Ovary (tissue), 10 donors: ENCODE measurements around the gene IFNA5. TPM values are rescaled to one million over a fixed set of nuclear protein-coding genes. Genes with fewer than 3 reads are reported as not detected.

Source experiments
- DNase-seq, 5 donors: peaks; one replicate each; pipeline ENCODE4 v3.0.0-alpha.2; 2019 to 2020
- H3K27ac ChIP-seq, 2 donors: fragments of 200-600 bp; one replicate each; pipeline versions ENCODE4 v1.5.1 to v1.8.0; 2019 to 2022
- H3K27me3 ChIP-seq: fragments of 200-600 bp; one replicate; pipeline ENCODE4 v1.8.0; 2022
- H3K36me3 ChIP-seq: fragments of 200-600 bp; sonication (generic); one replicate; pipeline ENCODE4 v1.5.1; 2019
- H3K4me1 ChIP-seq: one replicate; pipeline ENCODE4 v1.8.1; 2013; ENCODE audit warnings: mild to moderate bottlenecking, moderate library complexity; ENCODE audit not compliant: insufficient read depth
- H3K4me3 ChIP-seq: fragments of 200-600 bp; sonication (generic); one replicate; pipeline ENCODE4 v1.5.1; 2017
- H3K9me3 ChIP-seq, 2 donors: fragments of 200-600 bp in 1 of 2; sonication (generic) in 1 of 2; one replicate each; pipeline versions ENCODE4 v1.5.1 to v1.8.1; 2013 to 2019; ENCODE audit warnings: mild to moderate bottlenecking in 1 of 2, moderate library complexity in 1 of 2
- EP300 ChIP-seq: sonication (generic); formaldehyde crosslinking; IDR thresholded peaks from one replicate; pipeline ENCODE4 v1.6.1; 2017; ENCODE audit warnings: antibody characterized with exemption
- POLR2A ChIP-seq: fragments of 450-650 bp; IDR thresholded peaks from one replicate; pipeline ENCODE4 v1.6.1; 2017; ENCODE audit warnings: antibody characterized with exemption, mild to moderate bottlenecking, moderate library complexity
- WGBS, 3 donors: extraction: QIAGEN DNeasy Blood & Tissue Kit in 1 of 3; methylation state at CpG; one replicate each; pipeline versions ENCODE4 v1.1.5 to v1.1.7; 2013 to 2017; 5-methylcytosine and 5-hydroxymethylcytosine counted together
- intact Hi-C, 4 donors: fragments of 100-400 bp; cut with DNase I; formaldehyde crosslinking; loops; one replicate each; pipeline versions ENCODE4 v1.11.0 to v1.15.1; 2022 to 2023
- long read RNA-seq, 3 donors: library from polyadenylated mRNA in 2 of 3; unstranded in 2 of 3; transcript quantifications; one replicate each; pipeline ENCODE4 v2.0.0 and lab custom pipeline, GENCODE V29; 2021 to 2026
- polyA plus RNA-seq, 2 donors: library from polyadenylated mRNA; stranded (reverse); fragments of 200-250 nt in 1 of 2; fragments of 350-450 nt in 1 of 2; fragmentation: Illumina TruSeq in 1 of 2; extraction: RNeasy Lipid Tissue Mini Kit (QIAGEN cat#74804) in 1 of 2; gene quantifications; one replicate each; pipeline ENCODE4 v1.2.3, GENCODE V29; 2013 to 2014
- total RNA-seq, 7 donors: library from RNA; depleted of rRNA in 2 of 7; stranded (reverse); fragments of >200 nt in 2 of 7; fragmentation: NEBNext Ultra II Directional in 3 of 7; extraction: Animal tissue kit (Norgen Biotek cat#: 25700) in 3 of 7; gene quantifications; one replicate each; pipeline versions ENCODE4 v1.1.0 to v1.2.4, GENCODE V29; 2016 to 2023
- TF ChIP-seq, protein P1 (sequence below), 3 donors: fragments of 450-650 bp in 2 of 3; fragments of 200-600 bp in 1 of 3; IDR thresholded peaks; one replicate each; pipeline versions ENCODE4 v1.5.1 to v1.8.0; 2016 to 2022; ENCODE audit warnings: antibody characterized with exemption in 3 of 3, mild to moderate bottlenecking in 1 of 3
- donor health status: DM: no; HTN: no; CAD: no; lungs with moderate emphysema.
- donor health status: DM: no; HTN: no; CAD: no.
- donor health status: Bipolar disorder and iron deficiency.
- donor health status: DM: yes; HTN: yes; CAD: no.
- donor health status: DM: no; HTN: no; CAD: no.
- donor health status: DM: yes; HTN: yes; CAD: no.

IFNA5 gene
- total RNA-seq (under 1 TPM in 1 of 7 donors, not detected in 6; 0.42 TPM), polyA plus RNA-seq (not detected)
- long read RNA-seq, donor 1 = 0 reads
- long read RNA-seq, donor 2 = 0 reads
- long read RNA-seq, donor 3 = 0 reads

- no peak for DNase-seq
- WGBS, 3 donors = 79 to 94% (median 88%) methylated on average over 2 of the region's 2 CpGs
Observed at GRCh38 chr9:21305213-21305612, at the start of gene IFNA5. Gene IFNA5 (minus strand): TSS chr9:21305313. CDS start chr9:21305256, 57 bp downstream.

GRCh38 chr9:21350787-21351186 is 45.7 kb upstream of the IFNA5 start, which contains the start of gene IFNA6:
Gene IFNA6 (minus strand): TSS chr9:21350887. CDS start chr9:21350887, 0 bp downstream.
- no peak for TF ChIP-seq EP300
- no peak for TF ChIP-seq POLR2A
- TF ChIP-seq, protein P1, sequence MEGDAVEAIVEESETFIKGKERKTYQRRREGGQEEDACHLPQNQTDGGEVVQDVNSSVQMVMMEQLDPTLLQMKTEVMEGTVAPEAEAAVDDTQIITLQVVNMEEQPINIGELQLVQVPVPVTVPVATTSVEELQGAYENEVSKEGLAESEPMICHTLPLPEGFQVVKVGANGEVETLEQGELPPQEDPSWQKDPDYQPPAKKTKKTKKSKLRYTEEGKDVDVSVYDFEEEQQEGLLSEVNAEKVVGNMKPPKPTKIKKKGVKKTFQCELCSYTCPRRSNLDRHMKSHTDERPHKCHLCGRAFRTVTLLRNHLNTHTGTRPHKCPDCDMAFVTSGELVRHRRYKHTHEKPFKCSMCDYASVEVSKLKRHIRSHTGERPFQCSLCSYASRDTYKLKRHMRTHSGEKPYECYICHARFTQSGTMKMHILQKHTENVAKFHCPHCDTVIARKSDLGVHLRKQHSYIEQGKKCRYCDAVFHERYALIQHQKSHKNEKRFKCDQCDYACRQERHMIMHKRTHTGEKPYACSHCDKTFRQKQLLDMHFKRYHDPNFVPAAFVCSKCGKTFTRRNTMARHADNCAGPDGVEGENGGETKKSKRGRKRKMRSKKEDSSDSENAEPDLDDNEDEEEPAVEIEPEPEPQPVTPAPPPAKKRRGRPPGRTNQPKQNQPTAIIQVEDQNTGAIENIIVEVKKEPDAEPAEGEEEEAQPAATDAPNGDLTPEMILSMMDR (IDR thresholded peaks at IDR 0.05) = no peak
- Histone ChIP-seq H3K27me3 (no peaks in the 10 kb centered on the region), H3K4me1 (no peaks in the 10 kb centered on the region), H3K9me3 (no peaks in the 10 kb centered on the region), H3K36me3 (no peaks in the 10 kb centered on the region), H3K4me3 (no peak within 1 kb of the TSS), H3K27ac (no peak within 1 kb of the TSS)
- WGBS, 3 donors = 87 to 95% (median 94%) methylated on average over 1 of the region's 1 CpG
- DNase-seq = no peak
- intact Hi-C loops = no loop called here

More at GRCh38 chr9:21305213-21305612, at the start of gene IFNA5:
- Histone ChIP-seq H3K9me3 (no peaks in the 10 kb centered on the region), H3K36me3 (no peaks in the 10 kb centered on the region), H3K27ac (no peak within 1 kb of the TSS), H3K27me3 (no peaks in the 10 kb centered on the region), H3K4me3 (no peak within 1 kb of the TSS), H3K4me1 (no peaks in the 10 kb centered on the region)
- intact Hi-C loops = no loop called here
- TF ChIP-seq, protein P1 (IDR thresholded peaks at IDR 0.05) = no peak
- TF ChIP-seq POLR2A = no peak
- no peak for TF ChIP-seq EP300

GRCh38 chr9:21348430-21348970 is 43.4 kb upstream of the IFNA5 start:
- Histone ChIP-seq H3K4me3 (no peak overlapping the region), H3K27me3 (no peaks in the 10 kb centered on the region), H3K4me1 (no peaks in the 10 kb centered on the region), H3K27ac (no peak overlapping the region), H3K36me3 (no peaks in the 10 kb centered on the region), H3K9me3 (no peaks in the 10 kb centered on the region)
- TF ChIP-seq EP300 (no peak), POLR2A (no peak)
- TF ChIP-seq, protein P1 (IDR thresholded peaks at IDR 0.05) = no peak
- no peak for DNase-seq
- intact Hi-C loops = no loop called here
- 70 to 74% (median 71%) methylated on average over 3 of the region's 3 CpGs for WGBS, 3 donors

GRCh38 chr9:21340735-21341134 is 35.6 kb upstream of the IFNA5 start:
- Histone ChIP-seq H3K36me3 (no peaks in the 10 kb centered on the region), H3K27me3 (no peaks in the 10 kb centered on the region), H3K27ac (no peak overlapping the region), H3K9me3 (no peaks in the 10 kb centered on the region), H3K4me3 (no peak overlapping the region), H3K4me1 (no peaks in the 10 kb centered on the region)
- WGBS, 3 donors = 91 to 97% (median 91%) methylated on average over 4 of the region's 4 CpGs
- no peak for DNase-seq
- no peak for TF ChIP-seq POLR2A
- TF ChIP-seq EP300 = no peak
- TF ChIP-seq, protein P1 (IDR thresholded peaks at IDR 0.05) = no peak
- intact Hi-C loops = no loop called here
